HL-60 (cell line): ENCODE data around the gene HES4.

ENCODE experiments used
- CTCF ChIP-seq: IDR thresholded peaks from one replicate; pipeline ENCODE4 v1.5.1; 2011; ENCODE audit warnings: low read length, control low read depth, inconsistent platforms; ENCODE audit not compliant: insufficient read depth
- GABPA ChIP-seq: IDR thresholded peaks from 2 replicates; pipeline ENCODE4 v1.6.1; 2012; ENCODE audit warnings: low read depth
- POLR2AphosphoS5 ChIP-seq: IDR thresholded peaks from 2 replicates; pipeline ENCODE4 v1.6.1; 2012; ENCODE audit warnings: low read depth

- no peak for TF ChIP-seq GABPA
- TF ChIP-seq CTCF: no peak
- no peak for TF ChIP-seq POLR2AphosphoS5
These were observed 26.2 kb downstream of the HES4 start for GRCh38 chr1:973459-974292.
